Stimulated activated CD4-positive, alpha-beta T cell treated with anti-CD3 and anti-CD28 coated beads, Interleukin-4, amount 100 ng/mL, for 4 hours (primary cell): ENCODE results near the gene RINL.
A peak's percentile ranks its signal among the peaks of the same experiment; 100 is the strongest.

Experiments
- DNase-seq, 2 experiments: peaks; one replicate each; pipeline ENCODE4 v3.0.0-alpha.2; 2020

Gene RINL

DNA sequence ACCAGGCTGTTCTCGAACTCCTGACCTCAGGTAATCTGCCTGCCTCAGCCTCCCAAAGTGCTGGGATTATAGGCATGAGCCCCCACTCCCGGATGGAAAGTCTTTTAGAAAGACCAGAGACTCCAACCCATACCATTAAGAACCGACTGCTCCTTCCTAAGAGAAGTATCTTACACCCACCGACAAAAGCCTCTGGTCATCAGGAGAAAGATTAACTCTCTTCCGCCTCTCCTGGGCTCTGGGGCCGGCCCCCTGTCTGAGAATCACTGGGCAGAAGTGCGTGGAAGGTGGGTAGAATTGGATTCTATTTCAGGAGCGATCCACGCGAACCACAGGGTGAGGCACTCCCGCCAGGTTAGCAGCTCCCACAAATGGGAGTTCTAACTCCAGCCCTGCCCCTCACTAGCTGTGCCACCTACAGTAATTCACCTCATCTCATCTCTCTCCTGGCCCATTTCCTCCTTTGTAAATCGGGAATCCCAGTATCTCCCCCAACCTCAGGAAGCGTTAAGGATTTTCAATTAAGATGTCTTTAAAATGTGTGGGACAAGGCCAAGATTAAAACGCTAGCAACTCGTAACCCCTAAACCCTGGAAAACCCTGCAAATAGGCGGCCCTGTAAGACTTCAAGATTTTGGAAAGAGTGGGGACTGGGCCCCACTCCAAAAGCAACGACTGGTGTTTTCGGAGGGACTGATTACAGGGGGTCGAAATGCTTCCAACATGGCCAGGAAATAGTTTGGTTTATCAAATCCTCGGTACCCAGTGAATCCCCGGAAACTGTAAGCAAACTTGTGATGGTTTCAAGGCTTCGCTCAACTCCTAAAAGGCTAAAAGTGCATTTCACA, 29.6 kb downstream of the RINL start:
- DNase-seq = no peak

DNA sequence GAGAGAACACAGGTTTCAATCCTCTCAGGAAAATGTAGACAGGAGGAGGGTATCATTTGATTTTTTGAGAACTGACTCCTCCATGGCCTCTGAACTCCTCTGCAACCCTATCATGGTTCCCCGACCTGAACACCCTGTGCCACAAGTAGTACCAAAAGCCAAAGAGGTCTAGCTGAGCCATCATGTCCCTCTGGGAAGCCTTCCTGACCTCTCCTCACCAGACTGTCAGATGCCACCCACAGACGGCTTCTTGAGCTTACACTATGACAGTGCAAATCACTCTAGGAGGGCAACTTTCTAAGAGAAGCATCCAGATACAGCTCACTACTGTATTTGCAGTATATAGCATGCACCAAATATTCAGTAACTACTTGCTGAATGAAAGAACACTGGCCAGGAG, 32.0 kb downstream of the RINL start:
- no peak for DNase-seq

DNA sequence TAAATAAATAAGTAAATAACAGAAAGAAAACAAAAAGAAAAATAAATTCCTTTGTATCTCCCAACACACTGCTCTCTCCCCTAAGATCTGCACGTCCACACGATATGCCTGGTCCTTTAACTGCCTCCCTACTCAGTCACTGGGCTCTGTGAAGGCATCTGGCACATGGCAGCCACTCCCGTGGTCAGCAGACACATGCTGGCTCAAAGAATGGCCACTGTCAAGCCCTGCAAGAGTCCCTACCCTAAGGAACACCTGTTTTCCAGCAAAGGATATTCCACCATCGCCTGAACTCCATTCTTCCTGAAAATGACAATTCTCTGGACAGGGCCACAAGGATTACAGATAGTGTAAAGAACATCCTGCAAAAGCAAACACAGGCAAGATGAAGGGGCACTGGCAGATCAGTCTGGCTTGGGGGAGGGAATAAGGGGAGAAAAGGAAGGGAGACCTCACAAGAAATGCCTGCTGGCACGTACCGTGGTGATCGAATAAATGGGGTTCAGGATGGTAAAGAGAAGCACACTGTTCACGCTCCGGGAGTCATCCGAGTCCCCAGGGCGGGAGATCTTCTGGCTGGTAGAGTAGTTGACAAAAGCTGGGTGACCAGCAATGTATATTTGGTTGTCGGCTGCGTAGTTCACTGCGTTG, 32.6 kb downstream of the RINL start:
- DNase-seq = no peak

DNA sequence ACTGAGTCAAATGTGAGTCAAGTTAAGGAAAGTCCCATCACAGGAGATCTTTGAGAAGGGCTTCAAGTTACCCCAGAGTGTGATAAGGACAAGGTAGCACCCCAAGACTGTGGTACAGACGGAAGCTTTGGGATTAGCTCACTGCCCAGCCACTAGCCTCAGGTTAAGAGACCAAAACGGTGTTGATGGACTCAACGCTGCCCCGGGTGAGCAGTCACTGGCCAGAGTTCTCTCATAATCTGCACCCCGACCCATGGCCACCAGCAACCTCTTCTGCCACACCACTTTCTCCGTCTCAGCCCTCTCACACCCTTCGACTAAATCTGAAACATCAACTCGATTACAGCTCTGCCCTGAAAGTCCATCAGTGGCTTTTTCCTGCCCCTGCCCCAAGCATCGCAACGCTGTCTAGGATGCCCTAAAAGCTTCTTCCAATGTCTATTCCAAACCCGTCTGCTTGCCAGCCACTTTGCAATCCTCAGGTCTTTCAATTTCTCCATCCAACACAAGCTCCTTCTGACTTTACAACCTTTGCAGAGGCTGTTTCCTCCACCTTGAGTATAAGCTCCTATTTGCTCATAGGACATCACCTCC, 33.9 kb downstream of the RINL start:
- no peak for DNase-seq

DNA sequence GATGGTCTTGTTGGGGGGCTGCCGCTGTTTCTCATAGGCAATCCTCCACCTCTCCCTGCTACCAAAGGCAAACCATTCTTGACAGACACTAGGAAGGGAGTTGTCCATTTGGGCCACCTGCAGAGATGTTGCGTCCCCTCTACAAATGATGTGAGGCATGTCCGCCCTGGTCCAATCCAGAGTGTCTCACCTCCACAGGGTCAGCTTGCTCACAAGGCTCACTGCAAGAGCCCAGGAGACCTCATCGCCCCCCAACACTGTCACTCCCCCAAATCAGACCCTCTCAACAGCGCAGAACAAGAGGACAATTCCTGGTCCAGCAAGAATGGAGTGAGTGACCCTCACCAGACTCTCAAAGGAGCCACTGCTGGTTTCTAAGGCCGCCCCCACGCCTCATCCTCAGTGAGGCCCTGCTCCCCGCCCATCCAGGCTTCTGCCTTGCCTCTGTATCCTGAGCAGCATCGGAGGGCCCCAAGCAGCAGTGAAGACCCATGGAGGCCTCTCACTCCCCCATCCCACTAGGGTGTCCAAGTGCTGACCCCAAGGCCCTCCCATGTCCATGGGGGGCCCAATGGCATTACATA, 34.8 kb downstream of the RINL start:
- DNase-seq = no peak

DNA sequence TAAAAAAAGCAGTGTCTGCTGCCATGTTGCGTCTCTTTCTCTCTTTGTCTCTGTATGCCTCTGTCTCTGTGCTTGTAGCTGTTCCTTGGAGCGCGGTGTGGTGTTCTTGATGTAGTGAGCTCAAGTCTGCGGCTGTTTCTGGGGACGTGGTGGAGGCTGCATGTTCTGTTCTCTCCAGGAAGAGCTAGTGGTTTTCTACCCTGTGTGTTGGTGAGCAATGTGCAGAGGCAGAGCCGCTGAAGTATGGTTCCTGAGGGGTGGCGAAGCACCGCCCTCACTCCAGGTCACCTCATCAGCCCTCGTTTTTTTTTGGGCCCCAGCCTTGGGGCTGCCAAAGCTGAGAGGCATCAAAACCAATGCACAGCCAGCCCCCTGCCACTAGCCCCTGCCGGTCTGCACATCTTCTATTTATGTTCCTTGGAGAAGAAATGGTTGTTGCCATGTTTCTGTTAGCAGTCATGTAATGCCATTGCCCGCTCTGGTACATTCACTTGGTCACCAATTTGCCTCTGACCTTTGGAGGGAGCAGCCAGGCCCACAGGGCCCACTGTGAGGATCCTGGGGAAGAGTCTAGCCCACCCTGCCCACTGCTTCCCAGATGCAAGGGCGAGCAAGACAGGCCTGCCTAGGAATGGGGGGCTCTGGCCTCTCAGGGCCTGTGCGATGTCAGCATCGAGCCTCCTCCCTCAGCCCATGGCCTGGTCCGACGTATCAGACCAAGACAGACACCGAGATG, 35.5 kb downstream of the RINL start:
- peak in 1 of 2 experiments; percentile 59 for DNase-seq

DNA sequence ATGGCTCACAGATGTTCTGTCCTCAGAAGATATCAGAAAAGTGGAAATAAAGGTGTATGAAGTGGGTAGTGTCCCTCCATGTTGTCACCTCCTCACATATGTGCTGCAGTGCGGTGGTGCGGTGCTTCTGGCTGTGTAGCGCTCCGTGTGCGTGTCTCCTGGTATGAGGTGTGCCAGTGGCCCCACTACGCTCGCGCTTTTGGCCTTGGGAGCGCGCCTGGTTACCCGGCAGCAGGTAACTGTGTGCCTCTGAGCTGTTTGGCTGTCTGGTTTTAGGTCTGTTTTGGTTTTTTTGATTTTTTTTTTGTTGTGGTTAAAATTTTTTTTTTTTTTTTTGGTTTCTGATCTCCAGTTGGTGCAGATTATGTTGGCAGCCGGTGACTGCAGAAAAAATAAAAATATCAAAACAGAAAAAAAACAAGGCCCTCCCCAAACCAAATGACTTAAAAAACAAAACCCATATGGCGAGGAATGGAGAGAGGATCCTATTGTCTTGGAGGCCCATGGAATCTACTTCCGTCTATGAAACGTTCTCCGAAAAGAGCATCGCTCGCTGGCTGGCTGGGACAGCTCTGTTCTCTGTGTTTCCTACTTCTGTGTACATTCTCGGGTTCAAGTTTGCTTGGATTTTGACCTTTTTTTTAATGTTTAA, 36.2 kb downstream of the RINL start:
- no peak for DNase-seq

DNA sequence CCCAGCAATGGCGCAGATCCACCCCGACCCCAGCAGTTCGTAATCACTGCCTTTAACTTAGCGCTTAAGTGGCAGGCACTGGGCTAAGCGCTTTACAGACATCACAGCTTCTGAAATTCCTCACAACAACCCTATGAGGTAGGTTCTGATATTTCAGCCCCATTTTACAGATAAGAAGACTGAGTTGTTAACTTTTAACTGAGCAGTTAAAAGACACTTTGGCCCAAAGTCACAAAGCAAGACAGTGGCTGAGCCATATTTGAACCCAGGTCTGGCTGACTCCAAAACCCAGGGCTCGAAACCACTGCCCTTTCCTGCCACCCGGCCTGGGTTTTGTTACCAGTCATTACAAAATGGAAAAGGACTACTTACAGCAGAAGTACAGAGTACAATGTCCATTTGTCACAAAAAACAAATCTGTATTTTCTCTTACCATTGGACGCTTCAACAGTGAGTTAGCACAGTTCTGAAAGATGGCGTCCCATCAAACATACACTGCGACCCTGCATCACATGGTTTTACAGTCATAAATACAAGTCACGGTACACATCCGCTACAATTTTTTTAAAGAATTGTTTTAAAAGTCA, 36.8 kb downstream of the RINL start:
- DNase-seq = no peak

DNA sequence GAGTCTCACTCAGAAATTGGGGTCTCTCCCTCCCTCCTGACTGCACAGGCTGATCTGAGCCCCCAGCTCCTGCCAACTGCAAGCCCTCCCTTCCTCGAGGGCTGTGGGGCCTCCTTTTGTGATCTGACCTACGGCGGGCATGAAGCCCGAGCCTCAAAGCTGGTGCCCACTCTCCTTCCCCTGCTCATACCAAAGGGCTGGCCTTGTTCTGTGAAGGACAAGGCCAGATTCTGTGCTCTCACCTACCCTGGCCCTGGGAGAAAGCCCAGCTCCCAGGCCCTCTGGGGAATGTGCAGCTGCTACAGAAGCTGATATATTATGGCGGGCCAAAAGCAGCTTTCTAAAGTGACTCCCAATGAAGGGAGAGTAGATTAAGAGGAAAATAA, 37.5 kb downstream of the RINL start:
- no peak for DNase-seq

DNA sequence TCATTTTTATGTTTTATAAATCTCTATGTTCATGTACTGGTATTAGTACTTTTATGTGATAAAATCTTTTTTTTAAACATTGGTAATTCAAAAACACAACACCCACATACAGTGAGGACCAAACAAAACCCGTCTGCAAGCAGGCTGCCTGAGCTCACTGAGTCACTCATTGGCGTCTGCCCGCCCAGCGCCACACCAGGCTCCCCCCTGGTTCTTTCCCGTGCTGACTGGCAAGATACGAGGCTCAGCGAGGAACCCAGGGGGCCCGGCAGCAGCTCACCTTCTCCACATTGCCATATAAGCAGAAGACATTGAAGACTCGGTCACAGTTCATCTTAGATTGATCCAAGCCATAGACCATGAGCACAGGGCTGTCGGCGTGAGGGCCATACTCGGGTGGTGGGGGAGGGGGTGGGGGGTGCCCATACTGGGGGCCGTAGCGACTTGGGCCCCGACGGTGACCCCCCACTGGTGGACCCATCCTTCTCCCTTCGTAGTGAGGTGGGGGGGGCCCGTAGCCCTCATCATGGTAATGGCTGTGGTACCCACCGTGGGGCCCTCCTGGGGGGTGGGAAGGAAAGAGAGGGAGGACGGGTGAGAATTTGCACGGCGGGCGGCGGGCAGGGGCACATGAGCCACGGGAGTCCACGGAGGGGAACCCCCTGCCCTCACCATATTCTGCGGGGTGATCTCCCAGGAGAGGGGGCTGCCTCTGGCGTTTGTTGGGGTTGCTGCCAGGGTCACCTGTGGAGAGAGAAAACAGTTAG, 38.1 kb downstream of the RINL start:
- no peak for DNase-seq

DNA sequence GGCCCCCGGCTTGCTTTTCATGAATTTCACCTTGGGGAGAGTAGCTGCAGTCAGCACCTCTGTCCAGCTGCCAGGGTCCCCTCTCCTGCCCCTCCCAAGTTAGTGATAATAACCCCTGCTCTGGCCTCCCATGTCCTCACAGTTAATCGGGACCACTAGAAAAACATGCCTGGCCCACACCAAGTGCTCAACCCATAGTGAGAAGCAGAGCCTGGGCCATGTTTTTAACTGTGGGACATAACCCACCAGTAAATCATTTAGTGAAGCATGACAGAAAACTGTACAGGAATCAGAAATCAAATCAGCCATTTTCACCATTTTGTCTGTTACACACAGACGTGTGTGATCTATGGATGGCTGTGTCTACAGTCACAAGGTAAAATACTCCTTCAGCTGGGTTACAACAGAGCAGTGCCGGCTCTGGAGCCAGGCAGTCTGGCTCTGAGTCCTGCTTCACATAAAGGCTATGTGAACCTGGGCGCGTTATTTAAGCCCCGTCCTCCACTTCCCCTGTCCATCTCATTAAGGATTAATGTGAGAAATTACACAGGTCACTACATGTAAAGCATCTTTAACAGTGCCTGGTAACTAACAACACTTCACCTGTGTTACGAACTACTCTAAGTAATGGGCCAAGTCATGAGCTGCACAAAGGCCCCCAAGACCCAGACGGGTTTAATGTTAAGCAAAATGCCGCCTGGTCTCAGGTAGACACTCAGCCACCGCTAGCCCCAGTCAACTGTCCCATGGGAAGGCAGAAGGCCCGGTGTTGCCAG, 38.9 kb downstream of the RINL start:
- DNase-seq = no peak

DNA sequence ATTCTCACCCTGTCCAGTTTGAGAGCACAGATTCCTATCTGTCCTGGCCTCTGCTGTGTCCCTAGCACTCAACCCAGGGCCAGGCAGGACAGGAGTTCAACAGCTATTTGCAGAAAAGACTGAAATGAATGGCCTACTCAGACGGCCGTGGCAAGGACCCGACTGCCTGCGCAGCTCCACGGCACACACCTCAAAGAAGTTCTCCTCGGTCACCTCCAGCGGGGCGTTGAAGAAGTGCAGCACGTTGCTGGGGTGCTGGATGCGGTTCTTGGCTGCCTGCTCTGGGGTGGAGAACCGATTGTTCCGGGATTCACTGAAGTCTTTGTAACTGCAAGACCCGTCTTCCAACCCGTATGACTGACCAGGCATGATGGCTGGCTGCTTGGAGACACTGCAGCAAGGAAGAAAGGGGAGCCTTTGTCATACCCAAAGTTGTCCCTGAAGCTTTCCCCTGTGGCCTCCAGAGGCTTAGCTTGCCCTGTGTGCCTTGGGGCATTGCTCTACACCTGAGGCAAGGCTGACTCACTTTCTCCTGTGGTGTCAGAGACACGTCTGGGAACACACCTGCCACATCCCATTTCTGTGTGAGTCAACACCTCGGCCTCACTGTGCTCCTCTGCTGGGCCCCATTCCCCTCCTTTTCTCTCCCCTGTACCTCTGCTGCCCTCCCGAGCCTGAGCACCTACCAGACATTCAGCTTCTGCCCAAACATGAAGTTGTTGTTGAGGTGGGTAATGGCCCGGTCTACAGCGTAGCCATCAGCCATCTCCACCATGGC, 39.7 kb downstream of the RINL start:
- DNase-seq = peak; percentile 54 to 82

DNA sequence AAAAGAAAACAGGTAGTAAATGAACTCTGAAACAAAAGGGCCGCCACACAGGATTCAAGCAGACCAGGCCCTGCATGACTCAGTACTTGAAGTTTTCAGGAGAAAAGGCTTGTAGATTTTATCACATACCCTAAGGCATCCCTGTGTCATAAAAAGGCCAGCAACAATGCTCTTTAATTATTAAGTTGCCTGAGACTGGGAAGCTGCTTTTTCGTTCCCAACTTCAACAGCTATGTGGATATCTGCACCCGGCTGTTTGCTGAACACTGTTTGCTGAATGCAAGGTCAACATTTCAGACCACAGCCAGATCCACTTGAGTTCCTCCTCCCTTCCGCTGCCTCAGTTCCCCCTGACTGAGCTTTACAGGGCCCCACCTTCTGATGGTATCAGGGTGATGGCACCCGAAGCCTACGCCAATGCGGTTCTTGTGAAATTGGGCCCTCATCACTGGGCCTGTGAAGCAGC, 40.4 kb downstream of the RINL start:
- DNase-seq = no peak

DNA sequence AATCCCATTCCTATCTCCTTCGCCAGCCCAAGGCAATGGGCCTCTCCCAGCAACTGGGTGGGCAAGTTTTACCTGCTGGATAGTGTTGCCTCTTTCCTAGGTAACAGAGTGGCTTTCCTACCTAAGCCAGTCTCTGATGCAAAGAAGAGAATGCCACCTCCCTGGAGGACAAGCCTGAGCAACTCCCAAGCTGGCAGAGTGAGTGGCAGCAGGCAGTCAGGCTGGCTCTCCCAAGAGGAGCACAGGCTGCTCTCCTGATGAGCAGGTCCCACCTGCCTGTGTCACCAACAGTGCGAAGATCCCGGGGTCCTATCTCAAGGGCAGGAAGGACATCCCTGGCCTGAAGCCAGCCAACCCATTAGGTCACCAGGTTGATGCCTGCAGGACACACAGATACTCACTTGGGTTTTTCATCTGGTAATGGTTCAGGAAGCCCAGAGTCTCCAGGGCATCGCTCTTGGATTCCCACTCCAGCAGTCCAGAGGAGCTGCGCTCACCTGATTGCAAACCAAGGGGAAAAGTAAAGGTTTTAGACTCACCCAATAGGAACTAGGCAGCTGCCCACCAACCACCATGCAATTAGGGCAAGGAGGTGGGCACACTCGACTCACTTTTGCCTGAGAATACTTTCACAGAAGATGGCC, 41.0 kb downstream of the RINL start:
- no peak for DNase-seq

DNA sequence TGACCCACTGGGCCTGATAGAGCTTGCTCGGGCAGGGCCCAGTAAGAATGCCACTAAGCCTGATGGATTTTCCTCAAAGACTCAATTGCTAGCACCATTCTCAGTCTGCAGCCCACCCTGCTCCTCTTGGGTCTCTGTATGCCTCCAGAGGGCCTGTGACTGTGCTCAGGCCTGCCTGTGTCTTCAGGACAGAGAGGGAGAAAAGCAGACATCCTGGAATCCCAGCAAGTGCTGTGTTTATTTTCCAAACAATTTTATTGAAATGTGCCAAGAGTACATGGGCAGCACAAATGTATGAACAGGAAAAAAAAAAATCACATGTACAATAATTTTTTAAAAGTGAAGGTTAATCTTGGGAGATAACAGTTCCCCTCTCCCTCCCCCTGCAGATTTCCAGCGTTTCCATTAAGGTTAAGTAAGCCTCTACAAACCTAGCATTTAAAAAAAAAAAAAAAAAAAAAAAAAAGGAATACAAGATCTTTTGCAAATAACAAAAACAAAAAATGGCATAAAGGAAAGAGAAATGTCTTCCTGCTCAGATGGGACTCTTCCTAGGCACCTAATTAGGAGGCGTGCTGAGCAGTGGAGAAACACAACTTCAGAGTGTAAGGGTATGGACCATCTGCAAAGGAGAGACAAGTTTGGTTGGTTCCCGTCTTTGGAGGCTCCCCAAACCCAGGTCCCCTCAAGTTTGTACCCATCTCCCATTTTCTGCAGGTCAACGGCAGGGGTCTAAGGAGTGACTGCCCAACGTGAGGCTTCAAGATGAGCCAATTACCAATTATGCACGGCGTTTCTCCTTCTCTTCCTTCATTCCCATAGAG, 41.7 kb downstream of the RINL start:
- DNase-seq = no peak

DNA sequence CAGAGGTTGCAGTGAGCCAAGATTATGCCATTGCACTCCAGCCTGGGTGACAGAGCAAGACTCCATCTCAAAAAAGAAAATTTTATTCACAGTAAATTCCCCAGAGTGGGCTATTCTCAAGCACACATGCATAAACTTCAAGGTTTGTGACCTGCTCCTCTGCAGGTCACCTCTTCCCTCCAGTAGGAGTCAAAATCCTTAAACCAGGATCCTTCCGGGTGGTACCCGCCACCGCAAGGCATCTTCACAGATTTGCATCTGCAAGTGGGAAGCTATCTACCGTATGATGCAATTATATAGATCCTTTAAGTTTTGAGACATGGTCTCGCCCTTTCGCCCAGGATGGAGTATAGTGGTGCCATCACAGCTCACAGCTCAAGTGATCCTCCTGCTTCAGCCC, 43.5 kb downstream of the RINL start:
- no peak for DNase-seq

DNA sequence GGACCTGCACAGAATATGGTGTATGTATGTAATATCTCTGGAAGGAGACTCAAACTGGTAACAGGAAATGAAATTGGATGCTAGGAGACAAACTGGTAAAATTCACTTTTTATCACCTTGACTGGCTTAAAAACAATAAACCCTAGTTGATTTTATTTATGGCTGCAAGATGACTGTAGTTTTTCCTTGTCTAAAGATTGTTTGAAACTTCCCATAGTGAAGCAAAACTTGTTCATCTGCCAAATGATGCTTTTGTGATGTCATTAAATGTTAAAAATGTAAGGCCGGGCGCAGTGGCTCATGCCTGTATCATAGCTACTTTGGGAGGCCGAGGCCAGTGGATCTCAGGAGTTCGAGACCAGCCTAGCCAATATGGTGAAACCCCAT, 44.0 kb downstream of the RINL start:
- DNase-seq = no peak

DNA sequence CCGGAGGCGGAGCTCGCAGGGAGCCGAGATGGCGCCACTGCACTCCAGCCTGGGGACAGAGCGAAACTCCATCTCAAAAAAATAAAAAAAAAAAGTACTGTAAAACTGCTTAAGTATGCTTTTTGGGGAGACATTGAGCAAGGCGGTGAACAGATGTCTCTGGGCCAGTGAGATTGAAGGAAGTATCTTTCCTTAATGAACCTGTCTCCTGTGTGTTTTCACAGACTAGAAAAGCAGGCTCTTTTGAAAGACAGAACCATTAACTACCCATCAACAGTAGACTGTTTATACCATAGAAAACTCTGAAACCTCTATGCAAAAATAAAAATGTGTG, 45.0 kb downstream of the RINL start:
- no peak for DNase-seq
